K562 (cell line): ENCODE results near the gene MYLK4. TPM values are rescaled to one million over a fixed set of nuclear protein-coding genes. Genes with fewer than 3 reads are reported as not detected.
A peak's percentile ranks its signal among the peaks of the same experiment; 100 is the strongest.

Experiments used
- ARID1B ChIP-seq: fragments of 450-650 bp; IDR thresholded peaks from 2 replicates; pipeline ENCODE4 v1.6.1; 2016; ENCODE audit warnings: antibody characterized with exemption, mild to moderate bottlenecking, inconsistent platforms
- BMI1 ChIP-seq: fragments of 150-350 bp; IDR thresholded peaks from 2 replicates; pipeline ENCODE4 v1.6.1; 2014; ENCODE audit warnings: low read length
- CAMTA2 ChIP-seq: fragments of 250-450 bp; sonication (Bioruptor Pico); conservative IDR thresholded peaks from 2 replicates; pipeline ENCODE4 v1.5.1; 2022
- CBFA2T2 ChIP-seq: fragments of 450-650 bp; conservative IDR thresholded peaks from 2 replicates; pipeline ENCODE4 v1.6.1; 2017; ENCODE audit warnings: mild to moderate bottlenecking
- CBX5 ChIP-seq: IDR thresholded peaks from 2 replicates; pipeline ENCODE4 v1.6.1; 2014; ENCODE audit warnings: low read depth, borderline replicate concordance
- CREM ChIP-seq: IDR thresholded peaks from 2 replicates; pipeline ENCODE4 v1.6.1; 2014; ENCODE audit warnings: antibody characterized with exemption, low read depth
- CXXC5 ChIP-seq: fragments of 250-450 bp; sonication (Bioruptor Pico); IDR thresholded peaks from 2 replicates; pipeline ENCODE4 v1.8.0; 2022; ENCODE audit warnings: inconsistent platforms, mild to moderate bottlenecking, moderate library complexity
- ELF2 ChIP-seq: fragments of 250-450 bp; sonication (Bioruptor Pico); IDR thresholded peaks from 2 replicates; pipeline ENCODE4 v1.5.0; 2021; ENCODE audit warnings: mild to moderate bottlenecking
- EP300 ChIP-seq: IDR thresholded peaks from 2 replicates; pipeline ENCODE4 v1.6.1; 2012; ENCODE audit warnings: low read length, improper control_type of control experiment
- ETV5 ChIP-seq: sonication (generic); formaldehyde crosslinking; IDR thresholded peaks from 2 replicates; pipeline ENCODE4 v1.4.0; 2020; ENCODE audit warnings: low read depth, mild to moderate bottlenecking, missing genetic modification reagents
- FOXA1 ChIP-seq: fragments of 450-650 bp; IDR thresholded peaks from 2 replicates; pipeline ENCODE4 v1.6.1; 2016; ENCODE audit warnings: mild to moderate bottlenecking, borderline replicate concordance
- IFI16 ChIP-seq: fragments of 250-450 bp; sonication (Bioruptor Pico); IDR thresholded peaks from 2 replicates; pipeline ENCODE4 v2.1.2; 2022; ENCODE audit warnings: mild to moderate bottlenecking, inconsistent platforms
- KLF16 ChIP-seq: IDR thresholded peaks from 2 replicates; pipeline ENCODE4 v1.6.1; 2016; ENCODE audit warnings: antibody characterized with exemption
- L3MBTL2 ChIP-seq: fragments of 450-650 bp; IDR thresholded peaks from 2 replicates; pipeline ENCODE4 v1.6.1; 2016; ENCODE audit warnings: mild to moderate bottlenecking, moderate library complexity
- MBD2 ChIP-seq: sonication (generic); IDR thresholded peaks from 2 replicates; pipeline ENCODE4 v1.6.1; 2016; ENCODE audit warnings: low read depth, borderline replicate concordance
- MXD1 ChIP-seq: fragments of 250-450 bp; sonication (Bioruptor Pico); IDR thresholded peaks from 2 replicates; pipeline ENCODE4 v1.8.0; 2021; ENCODE audit warnings: borderline replicate concordance, mild to moderate bottlenecking, moderate library complexity; ENCODE audit not compliant: poor library complexity, severe bottlenecking
- NCOR1 ChIP-seq: fragments of 450-650 bp; IDR thresholded peaks from 2 replicates; pipeline ENCODE4 v1.6.1; 2016; ENCODE audit warnings: mild to moderate bottlenecking, moderate library complexity
- PML ChIP-seq: IDR thresholded peaks from 2 replicates; pipeline ENCODE4 v1.6.1; 2012; ENCODE audit warnings: low read length, inconsistent platforms
- RUNX1 ChIP-seq: sonication (generic); IDR thresholded peaks from 2 replicates; pipeline ENCODE4 v1.6.1; 2016; ENCODE audit warnings: antibody characterized with exemption, low read depth
- SMAD3 ChIP-seq: fragments of 450-650 bp; formaldehyde crosslinking; conservative IDR thresholded peaks from 2 replicates; pipeline ENCODE4 v1.4.0; 2020; ENCODE audit warnings: mild to moderate bottlenecking
- SMARCA4 ChIP-seq: fragments of 450-650 bp; IDR thresholded peaks from 2 replicates; pipeline ENCODE4 v1.6.1; 2016
- SMARCB1 ChIP-seq: IDR thresholded peaks from 2 replicates; pipeline ENCODE4 v1.6.1; 2011; ENCODE audit warnings: improper control_type of control experiment, low read depth; ENCODE audit not compliant: insufficient read length
- TAL1 ChIP-seq: fragments of 450-650 bp; IDR thresholded peaks from 2 replicates; pipeline ENCODE4 v1.6.1; 2016; ENCODE audit warnings: mild to moderate bottlenecking
- ZBTB34 ChIP-seq: fragments of 250-450 bp; sonication (Bioruptor Pico); IDR thresholded peaks from 2 replicates; pipeline ENCODE4 v1.8.0; 2021; ENCODE audit warnings: mild to moderate bottlenecking, moderate library complexity
- ZNF175 ChIP-seq: fragments of 200-800 bp; sonication (Bioruptor generic); IDR thresholded peaks from 2 replicates; pipeline ENCODE4 v1.6.1; 2016; ENCODE audit warnings: low read depth, mild to moderate bottlenecking, missing genetic modification characterization, missing compliant biosample characterization
- ZNF445 ChIP-seq: fragments of 250-450 bp; sonication (Bioruptor Pico); IDR thresholded peaks from 2 replicates; pipeline ENCODE4 v1.4.0; 2020; ENCODE audit warnings: low read depth, mild to moderate bottlenecking, moderate library complexity
- ZNF778 ChIP-seq: fragments of 450-650 bp; formaldehyde crosslinking; IDR thresholded peaks from 2 replicates; pipeline ENCODE4 v1.4.0; 2020; ENCODE audit warnings: mild to moderate bottlenecking, moderate library complexity
- polyA plus RNA-seq, 8 experiments: library from polyadenylated mRNA; depleted of rRNA in 4 of 8; stranded (reverse) in 5 of 8; unstranded in 3 of 8; fragments of >200 nt; fragmentation: Nextera tagmentation in 2 of 8; fragmentation: Illumina TruSeq in 1 of 8; extraction: Ambion mirVana in 2 of 8; extraction: Trizol in 1 of 8; gene quantifications; 2 replicates each; pipeline versions ENCODE4 v1.2.1 to v1.2.3, GENCODE V29; 2011 to 2014; ENCODE audit warnings: inconsistent platforms in 1 of 8, missing spikeins in 1 of 8
- total RNA-seq, 7 experiments: library from RNA; depleted of rRNA in 6 of 7; stranded (reverse); fragments of >200 nt in 6 of 7; fragmentation: Illumina TruSeq in 2 of 7; extraction: Trizol in 2 of 7; gene quantifications; 2 replicates each; pipeline versions ENCODE4 v1.2.1 to v1.2.3, GENCODE V29; 2011 to 2021; ENCODE audit warnings: low replicate concordance in 1 of 7
- TF ChIP-seq, protein P1 (sequence below): sonication (generic); IDR thresholded peaks from 2 replicates; pipeline ENCODE4 v1.6.1; 2016
- TF ChIP-seq, protein P2 (sequence below): fragments of 250-450 bp; sonication (Bioruptor Pico); IDR thresholded peaks from 2 replicates; pipeline ENCODE4 v1.5.0; 2020; ENCODE audit warnings: mild to moderate bottlenecking, borderline replicate concordance

The MYLK4 gene
- total and polyA plus RNA-seq, 9 of the 15 experiments (the other 6 are each of a cell fraction or from before 2014, with no cell fraction given) = 0.01 to 0.15 (median 0.06) TPM

DNA sequence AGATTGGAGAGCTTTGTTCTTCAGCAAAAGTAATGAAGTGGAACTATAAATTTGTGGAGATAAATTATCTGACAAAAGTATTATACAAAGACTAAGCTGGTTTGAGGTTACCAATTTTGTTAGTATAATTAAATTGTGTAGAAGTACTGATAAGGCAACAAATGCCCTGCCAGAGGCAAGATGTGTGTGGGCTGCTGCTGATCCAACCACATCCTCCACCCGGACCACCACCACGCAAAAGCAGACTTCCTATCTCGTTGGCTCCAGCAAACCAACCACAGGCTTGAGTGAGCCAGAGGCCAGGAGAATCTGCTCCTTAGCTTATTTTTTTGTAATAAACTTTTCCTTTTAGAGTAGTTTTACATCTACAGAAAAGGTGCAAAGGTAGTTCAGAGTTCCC, 1.1 kb upstream of the MYLK4 start (continued):
- TF ChIP-seq MBD2 (peak; percentile 24; the same call in 1 of the 2 replicates), EP300 (peak; percentile 46; the same call in 1 of the 2 replicates), IFI16 (CRISPR knock-in tag) (no peak), ZNF445 (CRISPR knock-in tag) (no peak), BMI1 (no peak), ELF2 (no peak), RUNX1 (0 out of 2 replicates have a peak, but pooled peaks have one; percentile 77), TAL1 (peak; percentile 63), CBFA2T2 (peak; percentile 56), CAMTA2 (CRISPR knock-in tag) (no peak), ZNF175 (0 out of 2 replicates have a peak, but pooled peaks have one; percentile 44), CBX5 (no peak), PML (peak; percentile 56; the same call in 1 of the 2 replicates), ARID1B (peak; percentile 64), KLF16 (peak; percentile 76), FOXA1 (no peak), SMARCB1 (peak; percentile 23), CREM (peak; percentile 49), ZNF778 (CRISPR knock-in tag) (no peak), MXD1 (CRISPR knock-in tag) (no peak), SMARCA4 (peak; percentile 45; the same call in 1 of the 2 replicates), L3MBTL2 (no peak), ETV5 (CRISPR knock-in tag) (peak; percentile 18; the same call in 1 of the 2 replicates), SMAD3 (CRISPR knock-in tag) (no peak), NCOR1 (peak; percentile 41; the same call in 1 of the 2 replicates), ZBTB34 (CRISPR knock-in tag) (no peak), CXXC5 (CRISPR knock-in tag) (peak; percentile 7; the same call in 1 of the 2 replicates)
- TF ChIP-seq, protein P1, sequence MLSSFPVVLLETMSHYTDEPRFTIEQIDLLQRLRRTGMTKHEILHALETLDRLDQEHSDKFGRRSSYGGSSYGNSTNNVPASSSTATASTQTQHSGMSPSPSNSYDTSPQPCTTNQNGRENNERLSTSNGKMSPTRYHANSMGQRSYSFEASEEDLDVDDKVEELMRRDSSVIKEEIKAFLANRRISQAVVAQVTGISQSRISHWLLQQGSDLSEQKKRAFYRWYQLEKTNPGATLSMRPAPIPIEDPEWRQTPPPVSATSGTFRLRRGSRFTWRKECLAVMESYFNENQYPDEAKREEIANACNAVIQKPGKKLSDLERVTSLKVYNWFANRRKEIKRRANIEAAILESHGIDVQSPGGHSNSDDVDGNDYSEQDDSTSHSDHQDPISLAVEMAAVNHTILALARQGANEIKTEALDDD = peak; percentile 90
- TF ChIP-seq, protein P2, sequence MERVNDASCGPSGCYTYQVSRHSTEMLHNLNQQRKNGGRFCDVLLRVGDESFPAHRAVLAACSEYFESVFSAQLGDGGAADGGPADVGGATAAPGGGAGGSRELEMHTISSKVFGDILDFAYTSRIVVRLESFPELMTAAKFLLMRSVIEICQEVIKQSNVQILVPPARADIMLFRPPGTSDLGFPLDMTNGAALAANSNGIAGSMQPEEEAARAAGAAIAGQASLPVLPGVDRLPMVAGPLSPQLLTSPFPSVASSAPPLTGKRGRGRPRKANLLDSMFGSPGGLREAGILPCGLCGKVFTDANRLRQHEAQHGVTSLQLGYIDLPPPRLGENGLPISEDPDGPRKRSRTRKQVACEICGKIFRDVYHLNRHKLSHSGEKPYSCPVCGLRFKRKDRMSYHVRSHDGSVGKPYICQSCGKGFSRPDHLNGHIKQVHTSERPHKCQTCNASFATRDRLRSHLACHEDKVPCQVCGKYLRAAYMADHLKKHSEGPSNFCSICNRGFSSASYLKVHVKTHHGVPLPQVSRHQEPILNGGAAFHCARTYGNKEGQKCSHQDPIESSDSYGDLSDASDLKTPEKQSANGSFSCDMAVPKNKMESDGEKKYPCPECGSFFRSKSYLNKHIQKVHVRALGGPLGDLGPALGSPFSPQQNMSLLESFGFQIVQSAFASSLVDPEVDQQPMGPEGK (CRISPR knock-in tag) = no peak
